ENCODE results near the gene YIPF3.
A peak's percentile ranks its signal among the peaks of the same experiment; 100 is the strongest.

YIPF3 gene

GRCh38 chr6:43490523-43490939 is 26.2 kb downstream of the YIPF3 start:
- no peak overlapping the region for H3K27ac ChIP-seq (ENCODE audit: low read depth, low read length)
- no peaks in the 10 kb centered on the region for H3K9me3 ChIP-seq (ENCODE audit: insufficient read depth, low read depth, low read length)
- no peak overlapping the region for H3K4me3 ChIP-seq (ENCODE audit: low read length)
- H3K27me3 ChIP-seq (ENCODE audit: insufficient read depth, low read length), result no peaks in the 10 kb centered on the region
- peaks cover 6% of the 10 kb centered on the region; the same call in 1 of the 2 replicates for H3K4me1 ChIP-seq (ENCODE audit: insufficient read depth, low read length)
- 94% methylated on average over 6 of the region's 6 CpGs for WGBS
- H3K36me3 ChIP-seq (ENCODE audit: insufficient read depth, low read length), result peaks cover 2% of the 10 kb centered on the region; the same call in 1 of the 2 replicates
- no peak overlapping the region for H3K9ac ChIP-seq (ENCODE audit: low read depth, low read length)

- no peak overlapping the region for H3K4me3 ChIP-seq (ENCODE audit: low read length)
- peak overlapping the region; percentile 3; the same call in 1 of the 2 replicates for H3K9ac ChIP-seq (ENCODE audit: low read depth, low read length)
- H3K36me3 ChIP-seq (ENCODE audit: insufficient read depth, low read length), result peaks cover 4% of the 10 kb centered on the region; the same call in 1 of the 2 replicates
- peaks cover 4% of the 10 kb centered on the region; the same call in 1 of the 2 replicates for H3K4me1 ChIP-seq (ENCODE audit: insufficient read depth, low read length)
- no peaks in the 10 kb centered on the region for H3K9me3 ChIP-seq (ENCODE audit: insufficient read depth, low read depth, low read length)
- 92% methylated on average over 12 of the region's 12 CpGs for WGBS
- no peaks in the 10 kb centered on the region for H3K27me3 ChIP-seq (ENCODE audit: insufficient read depth, low read length)
- H3K27ac ChIP-seq (ENCODE audit: low read depth, low read length), result no peak overlapping the region
Measured at GRCh38 chr6:43489277-43490072, 27.3 kb downstream of the YIPF3 start.

GRCh38 chr6:43488667-43489276 is 28.0 kb downstream of the YIPF3 start:
- no peak overlapping the region for H3K27ac ChIP-seq (ENCODE audit: low read depth, low read length)
- 91% methylated on average over 4 of the region's 4 CpGs for WGBS
- H3K9me3 ChIP-seq (ENCODE audit: insufficient read depth, low read depth, low read length), result no peaks in the 10 kb centered on the region
- no peak overlapping the region for H3K4me3 ChIP-seq (ENCODE audit: low read length)
- no peaks in the 10 kb centered on the region for H3K27me3 ChIP-seq (ENCODE audit: insufficient read depth, low read length)
- H3K4me1 ChIP-seq (ENCODE audit: insufficient read depth, low read length), result peaks cover 4% of the 10 kb centered on the region; the same call in 1 of the 2 replicates
- peaks cover 4% of the 10 kb centered on the region; the same call in 1 of the 2 replicates for H3K36me3 ChIP-seq (ENCODE audit: insufficient read depth, low read length)
- peak overlapping the region; percentile 3; the same call in 1 of the 2 replicates for H3K9ac ChIP-seq (ENCODE audit: low read depth, low read length)

- 79% methylated on average over 11 of the region's 11 CpGs for WGBS
- Histone ChIP-seq H3K27ac (ENCODE audit: low read depth, low read length) (no peak overlapping the region; the same call in 1 of the 2 replicates), H3K9ac (ENCODE audit: low read depth, low read length) (no peak overlapping the region), H3K4me3 (ENCODE audit: low read length) (no peak overlapping the region), H3K4me1 (ENCODE audit: insufficient read depth, low read length) (peaks cover 28% of the 10 kb centered on the region), H3K36me3 (ENCODE audit: insufficient read depth, low read length) (peaks cover 4% of the 10 kb centered on the region; the same call in 1 of the 2 replicates), H3K9me3 (ENCODE audit: insufficient read depth, low read depth, low read length) (no peaks in the 10 kb centered on the region), H3K27me3 (ENCODE audit: insufficient read depth, low read length) (no peaks in the 10 kb centered on the region)
Measured at GRCh38 chr6:43481591-43482236, 35.0 kb downstream of the YIPF3 start.

GRCh38 chr6:43481075-43481474 is 35.7 kb downstream of the YIPF3 start:
- H3K36me3 ChIP-seq (ENCODE audit: insufficient read depth, low read length), result peaks cover 4% of the 10 kb centered on the region; the same call in 1 of the 2 replicates
- H3K27me3 ChIP-seq (ENCODE audit: insufficient read depth, low read length), result no peaks in the 10 kb centered on the region
- WGBS, result 100% methylated on average over 1 of the region's 2 CpGs
- H3K9ac ChIP-seq (ENCODE audit: low read depth, low read length), result no peak overlapping the region
- no peaks in the 10 kb centered on the region for H3K9me3 ChIP-seq (ENCODE audit: insufficient read depth, low read depth, low read length)
- H3K27ac ChIP-seq (ENCODE audit: low read depth, low read length), result no peak overlapping the region
- peaks cover 28% of the 10 kb centered on the region for H3K4me1 ChIP-seq (ENCODE audit: insufficient read depth, low read length)
- no peak overlapping the region for H3K4me3 ChIP-seq (ENCODE audit: low read length)

GRCh38 chr6:43478008-43478372 is 38.7 kb downstream of the YIPF3 start:
- Histone ChIP-seq H3K36me3 (ENCODE audit: insufficient read depth, low read length) (no peaks in the 10 kb centered on the region), H3K27ac (ENCODE audit: low read depth, low read length) (no peak overlapping the region), H3K27me3 (ENCODE audit: insufficient read depth, low read length) (no peaks in the 10 kb centered on the region), H3K4me3 (ENCODE audit: low read length) (peak overlapping the region; percentile 80), H3K4me1 (ENCODE audit: insufficient read depth, low read length) (peaks cover 28% of the 10 kb centered on the region), H3K9me3 (ENCODE audit: insufficient read depth, low read depth, low read length) (no peaks in the 10 kb centered on the region), H3K9ac (ENCODE audit: low read depth, low read length) (peak overlapping the region; percentile 78)
- WGBS, result 53% methylated on average over 3 of the region's 3 CpGs

GRCh38 chr6:43477235-43478007 is 39.3 kb downstream of the YIPF3 start, which contains the start of gene TJAP1:
TJAP1 (plus strand) TSS chr6:43477570; CDS start chr6:43499002, 21,432 bp downstream.
- Histone ChIP-seq H3K9me3 (ENCODE audit: insufficient read depth, low read depth, low read length) (no peaks in the 10 kb centered on the region), H3K9ac (ENCODE audit: low read depth, low read length) (peak within 1 kb of the TSS; percentile 78), H3K27me3 (ENCODE audit: insufficient read depth, low read length) (no peaks in the 10 kb centered on the region), H3K4me3 (ENCODE audit: low read length) (peak within 1 kb of the TSS; percentile 80), H3K36me3 (ENCODE audit: insufficient read depth, low read length) (no peaks in the 10 kb centered on the region), H3K4me1 (ENCODE audit: insufficient read depth, low read length) (peaks cover 27% of the 10 kb centered on the region), H3K27ac (ENCODE audit: low read depth, low read length) (peak within 1 kb of the TSS; percentile 49; the same call in 1 of the 2 replicates)
- WGBS, result 5% methylated on average over 34 of the region's 34 CpGs

GRCh38 chr6:43476746-43477145 is 40.0 kb downstream of the YIPF3 start:
- Histone ChIP-seq H3K27me3 (ENCODE audit: insufficient read depth, low read length) (no peaks in the 10 kb centered on the region), H3K4me1 (ENCODE audit: insufficient read depth, low read length) (peaks cover 20% of the 10 kb centered on the region), H3K4me3 (ENCODE audit: low read length) (peak overlapping the region; percentile 80), H3K9ac (ENCODE audit: low read depth, low read length) (peak overlapping the region; percentile 71), H3K9me3 (ENCODE audit: insufficient read depth, low read depth, low read length) (no peaks in the 10 kb centered on the region), H3K36me3 (ENCODE audit: insufficient read depth, low read length) (no peaks in the 10 kb centered on the region), H3K27ac (ENCODE audit: low read depth, low read length) (0 out of 2 replicates have a peak overlapping the region, but pooled peaks have one; percentile 15)
- WGBS, result 68% methylated on average over 2 of the region's 2 CpGs

- Histone ChIP-seq H3K9me3 (ENCODE audit: insufficient read depth, low read depth, low read length) (no peaks in the 10 kb centered on the region), H3K36me3 (ENCODE audit: insufficient read depth, low read length) (no peaks in the 10 kb centered on the region), H3K27ac (ENCODE audit: low read depth, low read length) (no peak overlapping the region), H3K9ac (ENCODE audit: low read depth, low read length) (no peak overlapping the region), H3K27me3 (ENCODE audit: insufficient read depth, low read length) (no peaks in the 10 kb centered on the region), H3K4me3 (ENCODE audit: low read length) (no peak overlapping the region), H3K4me1 (ENCODE audit: insufficient read depth, low read length) (peaks cover 9% of the 10 kb centered on the region; the same call in 1 of the 2 replicates)
- WGBS, result 91% methylated on average over 6 of the region's 6 CpGs
Measured at GRCh38 chr6:43475516-43475915, 41.2 kb downstream of the YIPF3 start.

GRCh38 chr6:43472515-43472914 is 44.2 kb downstream of the YIPF3 start:
- H3K9me3 ChIP-seq (ENCODE audit: insufficient read depth, low read depth, low read length), result no peaks in the 10 kb centered on the region
- no peaks in the 10 kb centered on the region for H3K27me3 ChIP-seq (ENCODE audit: insufficient read depth, low read length)
- WGBS, result 87% methylated on average over 4 of the region's 4 CpGs
- no peak overlapping the region for H3K27ac ChIP-seq (ENCODE audit: low read depth, low read length)
- H3K9ac ChIP-seq (ENCODE audit: low read depth, low read length), result no peak overlapping the region
- H3K36me3 ChIP-seq (ENCODE audit: insufficient read depth, low read length), result no peaks in the 10 kb centered on the region
- 0 out of 2 replicates have a peak, but pooled peaks cover 8% of the 10 kb centered on the region for H3K4me1 ChIP-seq (ENCODE audit: insufficient read depth, low read length)
- H3K4me3 ChIP-seq (ENCODE audit: low read length), result no peak overlapping the region
